Measurements from ENCODE around the gene PRSS27.

The PRSS27 gene

GRCh38 chr16:2748757-2749455 is 28.9 kb upstream of the PRSS27 start:
- Histone ChIP-seq H4K91ac (ENCODE audit: low read depth, low read length, poor library complexity) (no peak overlapping the region), H2AFZ (ENCODE audit: low read length) (no peak overlapping the region), H3K4me1 (ENCODE audit: control insufficient read depth in 2 of 2, insufficient read depth in 1 of 2, low read depth in 1 of 2, low read length in 2 of 2) (peaks cover 5 to 7% of the 10 kb centered on the region in 2 donors), H3K27ac (replicated peaks; ENCODE audit: low read length) (no peak overlapping the region), H3K4me2 (ENCODE audit: insufficient read depth, low read length, poor library complexity, severe bottlenecking) (no peak overlapping the region), H3K9ac (ENCODE audit: low read depth, low read length, poor library complexity) (no peak overlapping the region), H2BK5ac (ENCODE audit: low read length) (no peak overlapping the region), H3K4ac (ENCODE audit: low read length) (no peak overlapping the region), H3K79me1 (ENCODE audit: low read depth, low read length) (peaks cover 3% of the 10 kb centered on the region), H4K8ac (ENCODE audit: low read depth, low read length) (no peak overlapping the region), H3K23ac (ENCODE audit: low read depth, low read length, poor library complexity) (no peak overlapping the region), H3K14ac (ENCODE audit: low read length) (no peak overlapping the region), H2BK12ac (ENCODE audit: low read length) (no peak overlapping the region), H3K18ac (ENCODE audit: low read length) (no peak overlapping the region), H2BK15ac (ENCODE audit: low read length) (no peak overlapping the region), H3K4me3 (ENCODE audit: low read length in 2 of 2) (peak overlapping the region in 1 of 2 donors; percentile 36), H2BK120ac (ENCODE audit: low read depth, low read length) (no peak overlapping the region), H3K36me3 (replicated peaks in 1 of 2; ENCODE audit: control insufficient read depth in 2 of 2, insufficient read depth in 2 of 2, low read length in 2 of 2) (peaks cover 2 to 22% of the 10 kb centered on the region in 2 donors), H3K9me3 (replicated peaks in 1 of 2; ENCODE audit: control insufficient read depth in 2 of 2, insufficient read depth in 1 of 2, low read depth in 1 of 2, low read length in 2 of 2) (no peaks in the 10 kb centered on the region), H3K27me3 (ENCODE audit: control insufficient read depth in 3 of 3, insufficient read depth in 3 of 3, low read depth in 1 of 3, low read length in 3 of 3) (no peaks in the 10 kb centered on the region), H2AK5ac (ENCODE audit: low read depth, low read length) (no peak overlapping the region)
- WGBS, 2 donors (ENCODE audit: extremely low coverage in 2 of 2, insufficient read length in 2 of 2, insufficient replicate concordance in 1 of 2) = no CpG with 5 or more reads among the region's 7 CpGs
- no peak for DNase-seq (ENCODE audit: low spot score)

DNA sequence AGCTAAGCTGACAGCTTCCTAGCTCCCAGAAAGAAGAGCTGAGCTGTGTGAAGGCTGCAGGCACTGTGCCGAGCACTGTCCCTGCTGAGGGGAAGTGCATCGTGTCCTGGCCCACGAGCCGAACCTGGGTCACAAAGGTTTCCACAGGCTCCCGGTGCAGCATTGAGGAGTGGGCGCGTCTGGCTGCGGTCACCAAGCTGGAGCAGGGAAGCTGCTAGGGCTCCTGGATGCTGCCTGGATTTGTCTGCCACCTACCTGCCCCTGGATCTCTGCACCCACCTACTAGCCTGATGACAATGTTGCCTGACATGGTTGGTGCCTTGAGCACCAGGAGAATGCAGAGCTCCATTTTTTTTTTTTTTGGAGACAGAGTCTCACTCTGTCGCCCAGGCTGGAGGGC is 25.9 kb upstream of the PRSS27 start:
- no peak for DNase-seq (ENCODE audit: low spot score)
- no CpG with 5 or more reads among the region's 9 CpGs for WGBS, 2 donors (ENCODE audit: extremely low coverage in 2 of 2, insufficient read length in 2 of 2, insufficient replicate concordance in 1 of 2)

DNA sequence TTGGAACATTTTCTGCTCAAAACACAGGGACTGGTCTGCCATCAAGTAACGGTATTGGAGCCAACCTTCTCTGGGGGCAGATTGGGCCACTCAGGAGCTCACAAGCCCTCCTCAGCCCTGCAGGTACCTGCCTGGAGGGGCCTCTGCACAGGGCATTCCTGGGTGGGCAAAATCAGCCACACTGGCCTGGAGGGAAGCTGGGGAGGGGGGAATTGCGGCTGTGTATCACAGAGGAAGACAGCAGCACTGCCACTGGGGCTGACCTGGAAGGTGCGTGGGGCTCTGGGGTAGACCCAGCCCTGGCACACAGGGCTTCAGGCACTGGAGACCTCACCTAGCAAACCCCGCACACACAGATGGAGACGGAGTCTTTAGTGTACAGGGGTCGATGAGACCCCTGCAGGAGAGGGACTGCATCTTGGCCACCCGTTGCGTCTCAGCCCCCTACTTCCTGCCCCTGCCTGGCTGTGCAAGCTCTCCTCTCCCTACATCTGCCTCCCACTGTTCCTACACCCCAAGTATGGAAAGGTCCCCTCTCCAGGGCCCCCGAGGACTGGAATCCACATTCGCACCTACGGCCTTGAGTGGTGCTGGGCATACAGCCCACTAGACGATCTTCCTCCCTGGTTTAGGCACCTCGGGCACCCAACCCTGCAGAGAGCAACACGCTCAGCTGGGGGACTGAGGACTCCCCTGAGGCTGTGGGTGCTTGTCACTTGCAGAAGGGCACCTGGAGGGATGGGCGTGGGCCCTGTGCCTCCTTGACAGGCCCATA is 25.3 kb upstream of the PRSS27 start:
- H3K9me3 ChIP-seq (replicated peaks in 1 of 2; ENCODE audit: control insufficient read depth in 2 of 2, insufficient read depth in 1 of 2, low read depth in 1 of 2, low read length in 2 of 2) = no peaks in the 10 kb centered on the region
- H3K27ac ChIP-seq (replicated peaks; ENCODE audit: low read length) = no peak overlapping the region
- WGBS, 2 donors (ENCODE audit: extremely low coverage in 2 of 2, insufficient read length in 2 of 2, insufficient replicate concordance in 1 of 2) = no CpG with 5 or more reads among the region's 15 CpGs
- H2BK120ac ChIP-seq (ENCODE audit: low read depth, low read length) = no peak overlapping the region
- H3K4ac ChIP-seq (ENCODE audit: low read length) = no peak overlapping the region
- H2BK12ac ChIP-seq (ENCODE audit: low read length) = no peak overlapping the region
- no peak overlapping the region for H3K23ac ChIP-seq (ENCODE audit: low read depth, low read length, poor library complexity)
- H2BK15ac ChIP-seq (ENCODE audit: low read length) = no peak overlapping the region
- H3K14ac ChIP-seq (ENCODE audit: low read length) = no peak overlapping the region
- H3K9ac ChIP-seq (ENCODE audit: low read depth, low read length, poor library complexity) = peak overlapping the region; percentile 76
- no peak overlapping the region for H4K8ac ChIP-seq (ENCODE audit: low read depth, low read length)
- no peaks in the 10 kb centered on the region for H3K4me1 ChIP-seq (ENCODE audit: control insufficient read depth in 2 of 2, insufficient read depth in 1 of 2, low read depth in 1 of 2, low read length in 2 of 2)
- no peak overlapping the region for H3K4me3 ChIP-seq (ENCODE audit: low read length in 2 of 2)
- H3K79me1 ChIP-seq (ENCODE audit: low read depth, low read length) = no peaks in the 10 kb centered on the region
- H3K4me2 ChIP-seq (ENCODE audit: insufficient read depth, low read length, poor library complexity, severe bottlenecking) = no peak overlapping the region
- DNase-seq (ENCODE audit: low spot score) = no peak
- H3K27me3 ChIP-seq (ENCODE audit: control insufficient read depth in 3 of 3, insufficient read depth in 3 of 3, low read depth in 1 of 3, low read length in 3 of 3) = no peaks in the 10 kb centered on the region
- no peak overlapping the region for H4K91ac ChIP-seq (ENCODE audit: low read depth, low read length, poor library complexity)
- peak overlapping the region; percentile 8 for H2AK5ac ChIP-seq (ENCODE audit: low read depth, low read length)
- no peak overlapping the region for H2AFZ ChIP-seq (ENCODE audit: low read length)
- peaks cover 2 to 17% of the 10 kb centered on the region in 2 donors for H3K36me3 ChIP-seq (replicated peaks in 1 of 2; ENCODE audit: control insufficient read depth in 2 of 2, insufficient read depth in 2 of 2, low read length in 2 of 2)
- H2BK5ac ChIP-seq (ENCODE audit: low read length) = no peak overlapping the region
- H3K18ac ChIP-seq (ENCODE audit: low read length) = no peak overlapping the region

More for the DNA sequence above, 25.9 kb upstream of the PRSS27 start:
- Histone ChIP-seq H2BK12ac (ENCODE audit: low read length) (no peak overlapping the region), H3K27ac (replicated peaks; ENCODE audit: low read length) (no peak overlapping the region), H2AK5ac (ENCODE audit: low read depth, low read length) (no peak overlapping the region), H3K27me3 (ENCODE audit: control insufficient read depth in 3 of 3, insufficient read depth in 3 of 3, low read depth in 1 of 3, low read length in 3 of 3) (no peaks in the 10 kb centered on the region), H3K79me1 (ENCODE audit: low read depth, low read length) (no peaks in the 10 kb centered on the region), H2AFZ (ENCODE audit: low read length) (no peak overlapping the region), H3K4me2 (ENCODE audit: insufficient read depth, low read length, poor library complexity, severe bottlenecking) (no peak overlapping the region), H3K4me3 (ENCODE audit: low read length in 2 of 2) (no peak overlapping the region), H3K4ac (ENCODE audit: low read length) (no peak overlapping the region), H3K23ac (ENCODE audit: low read depth, low read length, poor library complexity) (peak overlapping the region; percentile 80), H3K18ac (ENCODE audit: low read length) (no peak overlapping the region), H4K91ac (ENCODE audit: low read depth, low read length, poor library complexity) (no peak overlapping the region), H3K9me3 (replicated peaks in 1 of 2; ENCODE audit: control insufficient read depth in 2 of 2, insufficient read depth in 1 of 2, low read depth in 1 of 2, low read length in 2 of 2) (no peaks in the 10 kb centered on the region), H3K36me3 (replicated peaks in 1 of 2; ENCODE audit: control insufficient read depth in 2 of 2, insufficient read depth in 2 of 2, low read length in 2 of 2) (peaks cover 2 to 17% of the 10 kb centered on the region in 2 donors), H2BK120ac (ENCODE audit: low read depth, low read length) (no peak overlapping the region), H3K4me1 (ENCODE audit: control insufficient read depth in 2 of 2, insufficient read depth in 1 of 2, low read depth in 1 of 2, low read length in 2 of 2) (peaks cover 0 to 2% of the 10 kb centered on the region in 2 donors), H4K8ac (ENCODE audit: low read depth, low read length) (no peak overlapping the region), H2BK15ac (ENCODE audit: low read length) (no peak overlapping the region), H3K14ac (ENCODE audit: low read length) (no peak overlapping the region), H2BK5ac (ENCODE audit: low read length) (no peak overlapping the region), H3K9ac (ENCODE audit: low read depth, low read length, poor library complexity) (peak overlapping the region; percentile 60)

DNA sequence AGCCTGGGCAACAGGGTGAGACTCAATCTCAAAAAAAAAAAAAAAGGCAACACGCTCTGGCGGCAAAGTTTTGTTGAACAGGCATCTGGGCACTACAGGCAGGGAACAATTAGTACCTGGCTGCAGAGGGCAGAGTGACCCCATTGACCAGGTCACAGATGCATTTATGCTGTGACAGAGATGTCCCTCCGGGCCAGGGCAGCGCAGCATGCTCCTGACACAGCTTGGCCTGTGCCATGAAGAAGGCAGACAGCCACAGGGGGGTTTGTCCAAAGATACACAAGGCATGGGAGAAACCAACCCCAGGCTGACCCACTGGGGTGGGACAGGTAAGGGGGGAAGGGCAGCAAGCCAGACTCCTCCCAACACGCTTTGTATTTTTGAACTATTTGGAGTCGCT is 24.7 kb upstream of the PRSS27 start:
- Histone ChIP-seq H3K27ac (replicated peaks; ENCODE audit: low read length) (no peak overlapping the region), H3K14ac (ENCODE audit: low read length) (no peak overlapping the region), H3K4me2 (ENCODE audit: insufficient read depth, low read length, poor library complexity, severe bottlenecking) (no peak overlapping the region), H3K9me3 (replicated peaks in 1 of 2; ENCODE audit: control insufficient read depth in 2 of 2, insufficient read depth in 1 of 2, low read depth in 1 of 2, low read length in 2 of 2) (no peaks in the 10 kb centered on the region), H3K4me1 (ENCODE audit: control insufficient read depth in 2 of 2, insufficient read depth in 1 of 2, low read depth in 1 of 2, low read length in 2 of 2) (peaks cover 0 to 5% of the 10 kb centered on the region in 2 donors), H4K8ac (ENCODE audit: low read depth, low read length) (no peak overlapping the region), H2BK12ac (ENCODE audit: low read length) (no peak overlapping the region), H3K23ac (ENCODE audit: low read depth, low read length, poor library complexity) (peak overlapping the region; percentile 8), H3K18ac (ENCODE audit: low read length) (no peak overlapping the region), H3K79me1 (ENCODE audit: low read depth, low read length) (no peaks in the 10 kb centered on the region), H4K91ac (ENCODE audit: low read depth, low read length, poor library complexity) (no peak overlapping the region), H2BK15ac (ENCODE audit: low read length) (no peak overlapping the region), H2BK120ac (ENCODE audit: low read depth, low read length) (no peak overlapping the region), H3K27me3 (ENCODE audit: control insufficient read depth in 3 of 3, insufficient read depth in 3 of 3, low read depth in 1 of 3, low read length in 3 of 3) (no peaks in the 10 kb centered on the region), H2AFZ (ENCODE audit: low read length) (no peak overlapping the region), H3K4me3 (ENCODE audit: low read length in 2 of 2) (no peak overlapping the region), H3K9ac (ENCODE audit: low read depth, low read length, poor library complexity) (no peak overlapping the region), H2AK5ac (ENCODE audit: low read depth, low read length) (no peak overlapping the region), H2BK5ac (ENCODE audit: low read length) (no peak overlapping the region), H3K4ac (ENCODE audit: low read length) (no peak overlapping the region), H3K36me3 (replicated peaks in 1 of 2; ENCODE audit: control insufficient read depth in 2 of 2, insufficient read depth in 2 of 2, low read length in 2 of 2) (peaks cover 2 to 11% of the 10 kb centered on the region in 2 donors)
- no peak for DNase-seq (ENCODE audit: low spot score)
- WGBS, 2 donors (ENCODE audit: extremely low coverage in 2 of 2, insufficient read length in 2 of 2, insufficient replicate concordance in 1 of 2) = no CpG with 5 or more reads among the region's 6 CpGs
